ENCODE data around the gene C2CD2. TPM values are rescaled to one million over a fixed set of nuclear protein-coding genes. Genes with fewer than 3 reads are reported as not detected.

The C2CD2 gene
- total RNA-seq, 1 experiment from 2014 or later = 50.4 TPM

- ChIA-PET POLR2A (ENCODE audit: unreplicated experiment) (no interaction called here), CTCF (no interaction called here)
- Histone ChIP-seq H3K4me3 (ENCODE audit: low read length) (no peak overlapping the region), H2AFZ (ENCODE audit: low read length) (no peak overlapping the region), H3K9me3 (ENCODE audit: low read length) (no peaks in the 10 kb centered on the region), H3K9me2 (replicated peaks; ENCODE audit: low read length) (no peaks in the 10 kb centered on the region), H3K79me2 (ENCODE audit: low read length) (no peaks in the 10 kb centered on the region), H3K4me1 (ENCODE audit: insufficient read depth, low read length) (no peaks in the 10 kb centered on the region), H4K20me1 (ENCODE audit: low read length) (no peaks in the 10 kb centered on the region), H3K4me2 (ENCODE audit: low read length) (no peak overlapping the region), H3K27ac (ENCODE audit: low read length) (no peak overlapping the region), H3F3A (ENCODE audit: low read length, unreplicated experiment) (no peaks in the 10 kb centered on the region), H3K36me3 (ENCODE audit: low read depth, low read length) (peaks cover 12% of the 10 kb centered on the region), H3K27me3 (ENCODE audit: low read length) (no peaks in the 10 kb centered on the region), H3K9ac (ENCODE audit: low read length) (no peak overlapping the region)
- no peak for DNase-seq
- TF ChIP-seq CTCF (conservative IDR thresholded peaks at IDR 0.05; ENCODE audit: low read depth, low read length) = no peak
- TF ChIP-seq EZH2phosphoT487 (IDR thresholded peaks at IDR 0.05; ENCODE audit: borderline replicate concordance, low read length) = no peak
- TF ChIP-seq EZH2 (IDR thresholded peaks at IDR 0.05; ENCODE audit: low read length, unreplicated experiment) = no peak
- no TSS peak for BruUV-seq (replicated peaks)
- intact Hi-C loops (cut with micrococcal nuclease) = no loop called here
- no peak for ATAC-seq
These were observed 103.7 kb downstream of the C2CD2 start for GRCh38 chr21:41850085-41850484.

GRCh38 chr21:41848958-41849580, 104.7 kb downstream of the C2CD2 start:
- no peaks in the 10 kb centered on the region for H4K20me1 ChIP-seq (ENCODE audit: low read length)
- POLR2A ChIA-PET (ENCODE audit: unreplicated experiment) = no interaction called here
- no peak overlapping the region for H2AFZ ChIP-seq (ENCODE audit: low read length)
- H3K79me2 ChIP-seq (ENCODE audit: low read length) = no peaks in the 10 kb centered on the region
- CTCF ChIA-PET = no interaction called here
- no TSS peak for BruUV-seq (replicated peaks)
- intact Hi-C loops (cut with micrococcal nuclease) = no loop called here
- no peaks in the 10 kb centered on the region for H3F3A ChIP-seq (ENCODE audit: low read length, unreplicated experiment)
- no peaks in the 10 kb centered on the region for H3K9me3 ChIP-seq (ENCODE audit: low read length)
- no peaks in the 10 kb centered on the region for H3K9me2 ChIP-seq (replicated peaks; ENCODE audit: low read length)
- no peak overlapping the region for H3K27ac ChIP-seq (ENCODE audit: low read length)
- H3K36me3 ChIP-seq (ENCODE audit: low read depth, low read length) = peaks cover 4% of the 10 kb centered on the region
- ATAC-seq (no peak; the same call in 1 of the 2 replicates), DNase-seq (no peak)
- TF ChIP-seq EZH2 (IDR thresholded peaks at IDR 0.05; ENCODE audit: low read length, unreplicated experiment) (no peak), EZH2phosphoT487 (IDR thresholded peaks at IDR 0.05; ENCODE audit: borderline replicate concordance, low read length) (no peak), CTCF (conservative IDR thresholded peaks at IDR 0.05; ENCODE audit: low read depth, low read length) (no peak)
- H3K4me1 ChIP-seq (ENCODE audit: insufficient read depth, low read length) = no peaks in the 10 kb centered on the region
- H3K27me3 ChIP-seq (ENCODE audit: low read length) = no peaks in the 10 kb centered on the region
- no peak overlapping the region for H3K4me2 ChIP-seq (ENCODE audit: low read length)
- no peak overlapping the region for H3K9ac ChIP-seq (ENCODE audit: low read length)
- H3K4me3 ChIP-seq (ENCODE audit: low read length) = no peak overlapping the region

DNA sequence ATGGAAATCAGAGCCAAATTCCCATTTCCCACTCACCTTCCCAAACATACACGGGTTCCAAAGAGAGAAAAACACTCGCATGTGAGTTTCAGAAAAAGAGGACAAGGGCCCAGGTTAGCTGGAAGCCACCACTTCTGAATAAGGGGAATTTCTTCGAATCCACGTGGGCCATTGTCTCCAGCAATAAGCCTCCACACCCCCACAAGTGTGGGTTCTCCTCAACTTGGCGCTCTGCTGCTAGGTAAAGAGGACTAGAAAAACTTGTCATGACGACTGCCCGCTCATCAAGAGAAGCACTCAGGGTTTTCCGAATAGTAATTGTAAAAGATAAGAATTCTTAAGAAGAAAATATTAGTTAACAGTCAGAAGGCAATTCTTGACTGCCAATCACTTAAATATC, 105.3 kb downstream of the C2CD2 start:
- H3K36me3 ChIP-seq (ENCODE audit: low read depth, low read length) = peaks cover 6% of the 10 kb centered on the region
- CTCF ChIA-PET = no interaction called here
- no peak overlapping the region for H3K27ac ChIP-seq (ENCODE audit: low read length)
- no peak for ATAC-seq
- no TSS peak for BruUV-seq (replicated peaks)
- no peak overlapping the region for H3K4me2 ChIP-seq (ENCODE audit: low read length)
- no peak for DNase-seq
- no peak overlapping the region for H3K9ac ChIP-seq (ENCODE audit: low read length)
- no peaks in the 10 kb centered on the region for H3K4me1 ChIP-seq (ENCODE audit: insufficient read depth, low read length)
- H4K20me1 ChIP-seq (ENCODE audit: low read length) = no peaks in the 10 kb centered on the region
- no peaks in the 10 kb centered on the region for H3K9me3 ChIP-seq (ENCODE audit: low read length)
- intact Hi-C loops (cut with micrococcal nuclease) = no loop called here
- H3K9me2 ChIP-seq (replicated peaks; ENCODE audit: low read length) = no peaks in the 10 kb centered on the region
- no peaks in the 10 kb centered on the region for H3K27me3 ChIP-seq (ENCODE audit: low read length)
- no peak overlapping the region for H2AFZ ChIP-seq (ENCODE audit: low read length)
- H3F3A ChIP-seq (ENCODE audit: low read length, unreplicated experiment) = no peaks in the 10 kb centered on the region
- H3K4me3 ChIP-seq (ENCODE audit: low read length) = no peak overlapping the region
- H3K79me2 ChIP-seq (ENCODE audit: low read length) = no peaks in the 10 kb centered on the region
- TF ChIP-seq EZH2 (IDR thresholded peaks at IDR 0.05; ENCODE audit: low read length, unreplicated experiment) (no peak), EZH2phosphoT487 (IDR thresholded peaks at IDR 0.05; ENCODE audit: borderline replicate concordance, low read length) (no peak), CTCF (conservative IDR thresholded peaks at IDR 0.05; ENCODE audit: low read depth, low read length) (no peak)
- POLR2A ChIA-PET (ENCODE audit: unreplicated experiment) = no interaction called here

All from PC-3 (cell line).